Lower leg skin (tissue), 4 donors: ENCODE data around the gene GEN1. TPM values are rescaled to one million over a fixed set of nuclear protein-coding genes. Genes with fewer than 3 reads are reported as not detected.

Source experiments
- DNase-seq, 2 donors: peaks; one replicate each; pipeline ENCODE4 v3.0.0-alpha.2; 2019; ENCODE audit warnings: low spot score in 2 of 2
- H3K4me3 ChIP-seq: fragments of 200-600 bp; sonication (generic); 2 replicates; pipeline ENCODE4 v1.5.1; 2017; ENCODE audit warnings: mild to moderate bottlenecking, low read depth; ENCODE audit not compliant: poor library complexity, severe bottlenecking
- CTCF ChIP-seq, 3 donors: fragments of 450-650 bp; IDR thresholded peaks; one replicate each; pipeline ENCODE4 v1.5.1; 2016; ENCODE audit warnings: antibody characterized with exemption in 3 of 3, mild to moderate bottlenecking in 3 of 3, moderate library complexity in 2 of 3
- POLR2A ChIP-seq, 2 donors: fragments of 450-650 bp; IDR thresholded peaks; one replicate each; pipeline ENCODE4 v1.6.1; 2016 to 2017; ENCODE audit warnings: antibody characterized with exemption in 2 of 2, mild to moderate bottlenecking in 1 of 2, moderate library complexity in 1 of 2
- WGBS, 2 donors: methylation state at CpG; one replicate each; pipeline ENCODE4 v1.1.5; 2018; 5-methylcytosine and 5-hydroxymethylcytosine counted together
- intact Hi-C: fragments of 100-400 bp; cut with DNase I; formaldehyde crosslinking; loops from one replicate; pipeline ENCODE4 v1.15.0; 2023; ENCODE audit warnings: low total_unique reads
- total RNA-seq, 4 donors: library from RNA; depleted of rRNA; stranded (reverse); fragments of >200 nt; gene quantifications; one replicate each; pipeline ENCODE4 v1.1.0, GENCODE V29; 2016

GEN1 gene
- total RNA-seq, 4 donors from 2014 or later, result 4.9 to 10.6 (median 5.3) TPM

- DNase-seq, result no peak
- 79 to 84% methylated on average over 2 of the region's 2 CpGs for WGBS, 2 donors
- H3K4me3 ChIP-seq, result no peak overlapping the region
- intact Hi-C loops, result no loop called here
- TF ChIP-seq CTCF (IDR thresholded peaks at IDR 0.05) (no peak), POLR2A (IDR thresholded peaks at IDR 0.05) (no peak)
Observed at GRCh38 chr2:17749753-17750438, 4.0 kb upstream of the GEN1 start.

GRCh38 chr2:17752246-17752645, 1.7 kb upstream of the GEN1 start:
- WGBS, 2 donors, result 41 to 48% methylated on average over 3 of the region's 3 CpGs
- intact Hi-C loops, result no loop called here
- H3K4me3 ChIP-seq, result no peak overlapping the region
- DNase-seq, result no peak
- TF ChIP-seq CTCF (IDR thresholded peaks at IDR 0.05) (no peak), POLR2A (IDR thresholded peaks at IDR 0.05) (no peak)

GRCh38 chr2:17752892-17753802, 791 bp upstream of the GEN1 start:
- DNase-seq, result peak in 1 of 2 donors; percentile 26

GRCh38 chr2:17754773-17755425, 961 bp downstream of the GEN1 start:
- no peak overlapping the region for H3K4me3 ChIP-seq
- 17 to 22% methylated on average over 8 of the region's 8 CpGs for WGBS, 2 donors
- no peak for DNase-seq
- no peak for TF ChIP-seq POLR2A (IDR thresholded peaks at IDR 0.05)
- no peak for TF ChIP-seq CTCF (IDR thresholded peaks at IDR 0.05)
- intact Hi-C loops, result no loop called here

More at GRCh38 chr2:17752892-17753802, 791 bp upstream of the GEN1 start:
- no peak for TF ChIP-seq CTCF (IDR thresholded peaks at IDR 0.05)
- no peak for TF ChIP-seq POLR2A (IDR thresholded peaks at IDR 0.05)
- WGBS, 2 donors, result 1% methylated on average over 36 to 42 of the region's 70 CpGs
- peak overlapping the region; percentile 90 for H3K4me3 ChIP-seq
- intact Hi-C loops, result no loop called here

- DNase-seq, result no peak
- intact Hi-C loops, result no loop called here
- WGBS, 2 donors, result 84 to 85% methylated on average over 6 of the region's 6 CpGs
- H3K4me3 ChIP-seq, result no peak overlapping the region
- TF ChIP-seq POLR2A (IDR thresholded peaks at IDR 0.05), result no peak
- TF ChIP-seq CTCF (IDR thresholded peaks at IDR 0.05), result no peak
Observed at GRCh38 chr2:17756668-17757067, 2.7 kb downstream of the GEN1 start.
